Measurements from ENCODE around the gene LTBP1.

LTBP1 gene

GRCh38 chr2:33077844-33078243 is 131.1 kb downstream of the LTBP1 start:
- no peak for DNase-seq (ENCODE audit: low read depth in 2 of 2)

GRCh38 chr2:33081691-33082090 is 134.9 kb downstream of the LTBP1 start:
- no peak for DNase-seq (ENCODE audit: low read depth in 2 of 2)

- DNase-seq (ENCODE audit: low read depth in 2 of 2): no peak
Measured at GRCh38 chr2:33083699-33084387, 137.1 kb downstream of the LTBP1 start.

DNA sequence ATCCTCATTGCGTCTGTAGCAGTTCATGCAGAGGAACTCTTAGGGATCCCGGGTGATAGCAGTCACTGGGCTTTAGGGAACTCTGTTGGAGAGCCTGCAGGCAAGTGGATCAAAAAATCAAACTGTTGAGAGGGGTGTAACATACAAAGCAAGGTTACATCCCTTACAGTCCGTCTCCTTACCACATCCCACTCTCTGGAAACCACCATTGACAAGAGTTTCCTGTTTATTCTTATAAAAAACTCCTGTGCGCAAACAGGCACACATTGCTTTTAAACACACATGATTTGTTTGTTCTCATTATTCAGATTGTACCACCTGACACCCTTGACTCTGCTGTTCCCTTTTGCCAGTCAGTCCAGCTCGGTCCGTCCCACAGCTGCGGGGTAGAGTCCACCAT is 137.7 kb downstream of the LTBP1 start:
- no peak for DNase-seq (ENCODE audit: low read depth in 2 of 2)

DNA sequence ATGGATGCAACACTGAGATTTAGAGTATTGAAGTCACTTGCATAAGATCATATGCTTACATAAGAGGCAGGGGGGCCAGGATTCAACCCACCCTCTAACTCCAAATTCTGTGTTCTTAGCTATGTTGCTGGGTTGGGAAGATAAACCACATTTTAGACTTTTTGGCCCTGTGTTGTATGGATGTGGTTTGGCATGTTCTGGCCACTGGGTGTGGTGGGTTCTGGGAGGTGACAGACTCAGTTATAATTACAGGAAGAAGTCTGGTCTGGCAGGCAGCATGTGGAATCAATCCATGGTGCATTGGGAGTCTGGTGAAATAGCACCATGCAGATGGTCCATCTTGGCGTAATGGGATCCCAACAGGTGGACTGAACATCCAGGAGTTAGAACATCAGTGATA is 138.9 kb downstream of the LTBP1 start:
- DNase-seq (ENCODE audit: low read depth in 2 of 2): no peak

DNA sequence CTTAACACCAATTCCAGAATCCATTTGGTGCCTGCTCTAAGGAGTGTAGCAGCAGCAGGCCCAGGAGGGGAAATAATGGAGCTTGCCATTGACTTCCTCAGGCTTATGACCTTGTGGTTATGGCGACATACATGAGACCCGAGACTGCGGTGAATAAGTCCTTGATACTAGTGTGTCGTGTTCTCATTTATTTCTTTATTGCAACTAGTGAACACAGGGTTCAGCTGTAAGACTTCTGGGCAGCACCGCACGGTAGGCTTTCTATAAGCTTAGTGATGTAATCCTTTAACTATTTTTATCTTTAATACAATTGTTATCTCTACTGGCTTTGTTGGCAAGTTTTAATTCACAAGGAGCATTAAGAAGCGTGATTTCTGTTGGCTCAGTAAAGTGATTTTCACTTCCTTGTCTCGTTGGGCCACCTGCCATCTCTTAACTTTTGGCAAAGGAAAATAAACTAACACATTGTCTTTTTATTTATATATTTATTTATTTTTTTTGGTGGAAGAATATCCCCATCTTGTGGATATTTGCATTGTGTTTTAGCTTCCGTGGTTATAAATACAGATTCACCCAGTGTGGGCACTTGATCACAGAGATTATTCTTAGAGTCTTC is 139.8 kb downstream of the LTBP1 start:
- no peak for DNase-seq (ENCODE audit: low read depth in 2 of 2)

GRCh38 chr2:33090553-33091134 is 143.9 kb downstream of the LTBP1 start:
- no peak for DNase-seq (ENCODE audit: low read depth in 2 of 2)

GRCh38 chr2:33091541-33092123 is 144.9 kb downstream of the LTBP1 start:
- DNase-seq (ENCODE audit: low read depth in 2 of 2): no peak

DNA sequence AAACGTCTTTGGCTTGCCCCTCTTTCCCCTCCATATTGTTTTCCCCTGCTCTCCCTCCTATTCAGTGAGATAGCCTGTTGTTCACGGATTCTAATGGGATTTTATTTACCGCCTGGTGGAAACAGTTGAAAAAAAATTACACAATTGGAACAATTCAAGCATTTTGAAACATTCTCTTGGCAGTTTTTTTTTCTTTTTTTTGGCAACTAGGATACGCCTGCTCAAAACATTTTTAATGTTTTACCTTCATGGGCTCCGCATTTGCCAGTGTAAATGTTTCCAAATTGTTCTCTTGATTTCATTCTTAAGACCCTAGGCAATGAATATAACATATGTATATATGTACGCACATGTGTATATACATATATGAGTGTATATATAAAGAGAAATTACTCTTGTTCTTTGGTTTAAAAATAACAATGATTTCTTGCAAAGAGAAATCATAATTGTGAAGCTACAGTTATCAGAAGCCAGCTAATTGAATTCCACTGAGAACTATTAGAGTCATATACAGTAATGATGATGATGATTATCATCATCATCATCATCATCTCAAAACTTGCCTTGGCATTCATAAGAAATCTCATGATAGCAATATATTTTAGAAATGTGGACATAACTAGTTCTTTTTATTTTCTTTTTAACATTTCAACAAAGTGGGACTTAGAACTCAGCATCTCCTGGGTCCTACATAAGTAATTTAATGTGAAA is 146.7 kb downstream of the LTBP1 start:
- no peak for DNase-seq (ENCODE audit: low read depth in 2 of 2)

- no peak for DNase-seq (ENCODE audit: low read depth in 2 of 2)
Measured at GRCh38 chr2:33094303-33094702, 147.6 kb downstream of the LTBP1 start.

- no peak for DNase-seq (ENCODE audit: low read depth in 2 of 2)
Measured at GRCh38 chr2:33099989-33100388, 153.2 kb downstream of the LTBP1 start.

- DNase-seq (ENCODE audit: low read depth in 2 of 2): no peak
Measured at GRCh38 chr2:33100921-33101320, 154.2 kb downstream of the LTBP1 start.

- DNase-seq (ENCODE audit: low read depth in 2 of 2): no peak
Measured at GRCh38 chr2:33104052-33104623, 157.4 kb downstream of the LTBP1 start.

DNA sequence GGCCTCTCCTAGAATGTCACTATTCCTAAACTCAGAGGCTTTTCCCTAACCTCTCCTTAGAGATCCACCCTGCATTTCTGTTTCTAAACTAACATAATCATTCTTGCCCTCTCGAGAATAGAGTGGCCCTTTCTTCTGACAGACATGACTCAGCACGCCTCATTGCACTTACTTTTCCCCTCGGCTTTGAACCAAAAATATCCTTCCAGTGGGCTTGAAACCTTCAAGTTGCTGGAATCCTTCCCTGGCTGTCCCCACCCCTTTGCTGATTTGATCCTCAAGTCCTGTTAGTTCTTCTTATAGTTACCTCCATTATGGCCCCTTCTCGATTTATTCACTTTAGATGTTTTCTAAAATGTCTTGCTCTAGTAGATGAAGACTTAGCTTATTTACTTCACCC is 158.0 kb downstream of the LTBP1 start:
- no peak for DNase-seq (ENCODE audit: low read depth in 2 of 2)

- no peak for DNase-seq (ENCODE audit: low read depth in 2 of 2)
Measured at GRCh38 chr2:33106115-33106514, 159.4 kb downstream of the LTBP1 start.

DNA sequence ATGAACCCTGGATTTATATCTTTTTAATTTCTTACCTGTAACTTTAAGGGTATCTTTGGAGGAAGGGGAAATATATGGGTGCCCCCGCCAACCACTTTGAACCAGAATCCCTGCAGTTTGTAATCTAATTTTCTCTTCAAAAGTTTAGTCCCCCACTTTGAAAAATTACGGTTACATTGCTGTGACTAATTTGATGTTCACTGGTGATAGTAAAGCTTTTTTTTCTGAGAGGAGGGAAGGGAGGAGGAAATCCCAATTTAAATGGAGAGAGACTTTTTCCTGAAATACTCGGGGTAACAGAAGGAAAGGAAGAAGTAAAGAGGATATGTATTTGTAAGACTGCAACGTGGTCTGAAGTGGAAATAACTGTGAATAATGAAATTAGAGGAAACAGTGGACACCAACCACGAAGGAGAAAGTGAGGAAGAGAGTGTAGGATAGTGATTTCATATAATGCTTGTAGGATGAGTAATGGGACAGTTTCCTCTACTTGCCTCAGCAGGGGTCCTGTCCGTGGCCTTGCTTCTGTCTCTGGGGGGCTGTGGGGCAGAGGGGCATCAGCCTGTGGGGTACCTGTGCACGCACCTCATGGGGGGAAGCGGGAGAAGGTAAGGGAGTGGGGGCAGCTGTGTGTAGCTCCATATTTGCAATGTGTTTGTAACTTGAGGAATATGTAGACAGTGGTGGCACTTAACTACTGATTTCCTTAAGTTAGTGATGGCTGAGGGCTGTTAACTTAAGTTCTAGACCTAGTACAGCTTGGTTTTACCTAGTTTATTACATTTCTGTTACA is 161.1 kb downstream of the LTBP1 start:
- no peak for DNase-seq (ENCODE audit: low read depth in 2 of 2)

DNA sequence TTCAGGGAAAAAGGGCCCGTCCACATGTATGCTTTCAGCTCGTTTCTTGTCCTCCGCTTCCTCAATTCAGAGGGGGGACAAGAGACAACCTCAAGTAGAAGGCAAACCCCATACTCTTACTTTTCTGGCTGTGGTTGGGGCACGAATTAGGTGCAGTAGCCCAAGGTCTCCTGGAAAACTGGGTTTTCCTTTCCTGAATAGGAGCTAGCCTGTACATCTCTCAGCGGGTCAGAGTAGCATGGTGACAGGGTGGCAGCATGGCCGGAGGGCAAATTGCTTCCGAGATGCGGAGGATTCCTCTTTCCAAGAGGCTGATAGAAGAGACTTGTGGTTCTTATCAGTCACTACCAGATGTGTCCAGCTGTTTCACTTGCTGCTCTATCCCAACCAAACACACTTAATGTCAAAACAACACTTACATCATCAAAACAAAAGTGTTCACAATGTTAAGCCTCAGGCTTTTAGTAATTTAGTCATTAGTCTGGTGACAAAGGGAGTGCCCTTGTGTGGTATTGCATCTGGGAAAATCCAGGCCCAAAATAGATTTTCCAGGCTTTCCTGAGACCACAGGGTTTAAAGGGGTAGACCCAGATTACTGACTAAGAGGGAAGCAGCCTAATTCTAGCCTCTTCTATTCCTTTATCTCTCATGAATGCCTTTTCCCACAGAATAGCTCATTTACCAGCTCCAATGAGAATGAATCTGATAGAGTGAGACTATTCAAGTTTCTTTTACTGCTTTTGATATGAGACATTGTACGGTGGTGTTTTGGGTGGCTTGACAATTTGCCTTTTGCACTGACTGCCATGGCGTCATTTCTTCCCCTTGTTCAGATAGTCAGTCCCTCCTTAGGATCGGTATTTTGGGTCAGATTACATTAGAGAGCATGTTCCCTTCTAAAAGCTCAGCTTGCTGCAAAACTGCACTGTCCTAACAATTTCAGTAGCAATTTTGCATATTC is 162.0 kb downstream of the LTBP1 start:
- DNase-seq (ENCODE audit: low read depth in 2 of 2): no peak

- no peak for DNase-seq (ENCODE audit: low read depth in 2 of 2)
Measured at GRCh38 chr2:33110461-33110860, 163.7 kb downstream of the LTBP1 start.

DNA sequence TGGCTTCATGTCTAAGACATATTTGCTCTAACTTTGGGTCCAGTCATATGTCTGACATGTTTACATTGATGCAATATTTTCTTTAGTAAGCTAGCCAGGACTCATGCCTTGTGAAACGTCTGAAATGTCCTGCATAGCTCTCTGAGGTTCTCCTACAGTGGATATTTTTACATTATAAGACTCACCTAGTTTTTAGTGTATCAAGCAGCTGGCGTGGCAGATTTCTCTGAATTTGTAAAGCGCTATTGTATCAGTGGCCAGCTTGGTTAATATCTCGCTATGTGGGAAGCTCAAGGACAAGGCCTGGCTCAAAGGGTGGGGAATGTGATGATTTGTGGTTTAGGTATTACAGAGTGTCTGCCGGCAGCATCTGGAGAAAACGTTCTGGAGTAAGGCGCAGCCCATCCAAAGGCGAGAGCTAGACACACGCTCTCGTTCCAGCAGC is 164.3 kb downstream of the LTBP1 start:
- peak; percentile 37 to 43 for DNase-seq (ENCODE audit: low read depth in 2 of 2)

- no peak for DNase-seq (ENCODE audit: low read depth in 2 of 2)
Measured at GRCh38 chr2:33115196-33115595, 168.4 kb downstream of the LTBP1 start.
